Mononuclear cell (primary cell): Measurements from ENCODE around the gene CORIN. TPM values are rescaled to one million over a fixed set of nuclear protein-coding genes. Genes with fewer than 3 reads are reported as not detected.

Experiments used
- H3K27me3 ChIP-seq: 2 replicates; pipeline ENCODE4 v1.6.0; 2011; ENCODE audit warnings: low read length, control low read depth; ENCODE audit not compliant: insufficient read depth
- H3K4me1 ChIP-seq: 2 replicates; pipeline ENCODE4 v1.5.1; 2011; ENCODE audit warnings: mild to moderate bottlenecking, low read length, control low read depth; ENCODE audit not compliant: insufficient read depth
- H3K4me3 ChIP-seq: 2 replicates; pipeline ENCODE4 v1.5.1; 2011; ENCODE audit warnings: mild to moderate bottlenecking, low read length, moderate library complexity
- H3K9me3 ChIP-seq: 2 replicates; pipeline ENCODE4 v1.5.1; 2011; ENCODE audit warnings: low read depth, mild to moderate bottlenecking, control low read depth, low read length
- total RNA-seq: library from RNA; depleted of rRNA; stranded (reverse); fragments of >200 nt; gene quantifications from one replicate; pipeline ENCODE4 v1.2.3, GENCODE V29; 2012

CORIN gene
- total RNA-seq, 1 donor = 0.10 TPM

DNA sequence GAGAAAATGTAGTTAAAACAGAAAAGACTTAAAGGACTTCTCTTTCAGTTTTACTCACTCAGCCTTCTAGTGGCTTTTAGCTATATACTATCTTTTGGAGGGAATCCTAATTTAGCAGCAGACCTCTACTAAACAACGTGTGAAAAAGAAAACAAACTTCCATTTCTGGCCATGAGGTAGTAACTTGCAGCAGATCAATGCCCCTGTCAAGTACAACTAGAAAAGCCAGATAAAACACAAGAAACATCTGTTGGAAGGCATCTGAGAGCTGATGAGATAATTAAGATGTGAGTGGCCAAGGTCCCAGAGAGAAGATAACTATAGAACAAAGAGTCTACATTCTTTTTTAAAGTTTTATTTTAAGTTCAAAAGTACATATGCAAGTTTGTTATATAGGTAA lies 101.7 kb downstream of the CORIN start:
- H3K4me3 ChIP-seq = no peak overlapping the region
- H3K4me1 ChIP-seq = no peaks in the 10 kb centered on the region
- no peaks in the 10 kb centered on the region for H3K27me3 ChIP-seq
- peaks cover 7% of the 10 kb centered on the region for H3K9me3 ChIP-seq

GRCh38 chr4:47733302-47734175 lies 104.3 kb downstream of the CORIN start:
- H3K27me3 ChIP-seq = no peaks in the 10 kb centered on the region
- no peak overlapping the region for H3K4me3 ChIP-seq
- H3K9me3 ChIP-seq = no peaks in the 10 kb centered on the region
- H3K4me1 ChIP-seq = no peaks in the 10 kb centered on the region

GRCh38 chr4:47731182-47731581 lies 106.7 kb downstream of the CORIN start:
- Histone ChIP-seq H3K9me3 (no peaks in the 10 kb centered on the region), H3K27me3 (no peaks in the 10 kb centered on the region), H3K4me3 (no peak overlapping the region), H3K4me1 (no peaks in the 10 kb centered on the region)

DNA sequence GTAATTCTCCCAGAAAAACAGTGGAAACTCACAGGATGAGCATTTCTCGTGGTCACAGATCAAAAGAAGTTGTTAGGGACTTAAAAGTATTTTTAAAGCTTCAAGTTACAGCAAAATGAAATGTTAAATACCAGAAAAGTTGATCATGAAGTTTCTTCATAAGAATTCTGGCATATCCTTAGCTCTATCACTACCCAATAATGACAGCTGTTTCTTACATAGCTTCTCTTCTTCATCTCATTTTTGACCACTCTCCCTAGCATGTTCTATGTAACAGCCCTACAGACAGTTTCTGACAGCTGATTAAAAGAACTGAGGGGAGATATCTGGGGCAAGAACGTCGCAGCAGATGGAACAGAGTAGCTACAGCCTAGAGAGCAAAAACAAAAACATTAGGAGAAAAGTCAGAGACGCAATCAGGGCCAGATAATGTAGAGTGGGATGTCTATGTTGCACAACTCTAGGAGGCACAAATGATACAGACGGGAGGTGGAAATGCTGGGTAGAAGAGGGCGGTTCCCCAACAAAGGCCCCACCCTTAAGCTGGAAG lies 108.7 kb downstream of the CORIN start:
- H3K4me1 ChIP-seq = no peaks in the 10 kb centered on the region
- peaks cover 3% of the 10 kb centered on the region for H3K27me3 ChIP-seq
- H3K4me3 ChIP-seq = no peak overlapping the region
- no peaks in the 10 kb centered on the region for H3K9me3 ChIP-seq

DNA sequence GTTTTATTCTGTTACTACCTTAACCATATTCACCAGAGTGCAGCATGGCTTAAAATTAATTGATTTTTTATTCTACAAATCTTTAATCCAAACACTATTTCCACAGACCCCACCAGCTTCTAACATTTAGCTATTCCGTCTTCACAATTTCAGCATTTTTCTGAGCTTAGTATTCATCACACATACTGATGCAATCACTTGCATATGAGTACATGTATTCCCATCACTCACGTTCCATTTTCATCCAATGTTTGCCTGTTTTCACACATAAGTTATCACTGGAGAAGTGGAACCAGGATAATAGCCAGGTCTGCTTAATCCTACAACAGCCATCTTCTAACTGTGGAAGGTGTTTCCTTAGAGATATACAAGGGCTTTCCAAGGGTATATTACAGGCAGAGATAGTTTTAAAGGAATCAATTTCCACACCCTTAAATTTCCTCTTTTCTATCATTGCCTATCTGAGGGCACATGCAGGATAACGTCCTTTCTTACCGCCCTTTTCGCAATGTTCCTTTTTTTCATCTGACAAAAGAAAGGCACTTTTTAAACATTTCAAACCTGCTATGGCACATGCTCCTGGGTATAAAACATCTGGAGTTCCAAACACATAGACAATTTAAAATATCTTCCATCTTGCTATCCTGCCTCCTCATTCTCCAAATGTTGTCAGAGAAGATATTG lies 115.8 kb downstream of the CORIN start:
- H3K27me3 ChIP-seq = peaks cover 3% of the 10 kb centered on the region
- H3K4me1 ChIP-seq = no peaks in the 10 kb centered on the region
- H3K9me3 ChIP-seq = no peaks in the 10 kb centered on the region
- no peak overlapping the region for H3K4me3 ChIP-seq

DNA sequence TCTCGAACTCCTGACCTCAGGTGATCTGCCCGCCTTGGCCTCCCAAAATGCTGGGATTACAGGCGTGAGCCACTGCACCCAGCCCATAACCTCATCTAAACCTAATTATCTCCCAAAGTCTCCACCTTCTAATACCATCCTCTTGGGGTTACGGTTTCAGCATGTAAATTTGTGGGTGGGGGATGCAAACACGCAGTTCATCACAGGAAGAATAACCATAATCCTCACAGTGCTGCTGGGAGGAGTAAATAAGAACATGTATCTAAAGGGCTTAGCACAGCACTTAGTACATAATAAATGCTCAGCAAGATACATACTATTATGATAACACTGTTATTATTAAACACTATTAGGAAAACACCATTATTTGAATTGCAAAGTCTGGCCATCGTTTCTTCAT lies 116.4 kb downstream of the CORIN start:
- Histone ChIP-seq H3K9me3 (no peaks in the 10 kb centered on the region), H3K27me3 (peaks cover 3% of the 10 kb centered on the region), H3K4me3 (no peak overlapping the region), H3K4me1 (no peaks in the 10 kb centered on the region)

GRCh38 chr4:47720787-47721186 lies 117.1 kb downstream of the CORIN start:
- Histone ChIP-seq H3K4me1 (no peaks in the 10 kb centered on the region), H3K27me3 (peaks cover 2% of the 10 kb centered on the region), H3K9me3 (no peaks in the 10 kb centered on the region), H3K4me3 (no peak overlapping the region)

DNA sequence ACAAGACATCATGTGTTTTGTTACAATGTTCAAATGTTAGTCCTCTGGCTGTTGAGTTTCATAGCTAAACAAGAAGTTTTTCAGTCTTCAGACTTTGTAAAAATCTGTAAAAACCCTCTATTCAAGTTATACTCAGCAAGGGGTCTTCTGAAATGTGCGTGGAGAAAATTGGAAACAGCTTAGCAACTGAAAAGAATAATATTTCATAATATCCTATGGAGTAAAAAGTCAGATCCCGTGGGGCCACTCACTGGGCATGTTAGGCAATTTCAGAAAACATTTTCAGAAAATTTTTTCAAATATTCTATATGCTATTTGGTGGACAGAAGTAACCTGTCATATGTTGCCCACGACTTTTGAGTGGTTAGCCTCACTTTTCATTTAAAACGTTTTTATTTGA lies 118.3 kb downstream of the CORIN start:
- H3K27me3 ChIP-seq = no peaks in the 10 kb centered on the region
- no peak overlapping the region for H3K4me3 ChIP-seq
- H3K4me1 ChIP-seq = no peaks in the 10 kb centered on the region
- no peaks in the 10 kb centered on the region for H3K9me3 ChIP-seq

DNA sequence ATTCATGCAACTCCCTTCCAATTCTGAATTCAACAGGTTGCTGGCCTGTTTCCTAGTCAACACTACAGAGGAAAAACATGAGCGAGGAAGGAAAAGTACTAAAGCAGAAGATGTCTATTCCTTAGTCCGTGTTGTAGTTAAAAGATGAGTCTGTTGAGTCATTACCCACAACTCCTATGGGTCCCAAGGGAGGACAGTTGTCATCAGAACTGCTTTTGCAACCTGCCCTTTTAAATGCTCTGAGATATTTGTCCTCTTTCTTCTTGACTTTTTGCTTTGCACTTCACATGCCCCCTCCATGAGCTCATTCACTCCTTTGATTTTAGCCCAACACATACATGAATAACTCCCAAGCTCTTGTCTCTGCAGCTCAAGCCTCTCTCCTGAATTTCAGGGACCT lies 119.2 kb downstream of the CORIN start:
- Histone ChIP-seq H3K4me3 (no peak overlapping the region), H3K4me1 (no peaks in the 10 kb centered on the region), H3K27me3 (peaks cover 4% of the 10 kb centered on the region), H3K9me3 (no peaks in the 10 kb centered on the region)

- Histone ChIP-seq H3K9me3 (no peaks in the 10 kb centered on the region), H3K4me1 (no peaks in the 10 kb centered on the region), H3K4me3 (no peak overlapping the region), H3K27me3 (peaks cover 6% of the 10 kb centered on the region)
Measured at GRCh38 chr4:47717188-47717587, 120.7 kb downstream of the CORIN start.

DNA sequence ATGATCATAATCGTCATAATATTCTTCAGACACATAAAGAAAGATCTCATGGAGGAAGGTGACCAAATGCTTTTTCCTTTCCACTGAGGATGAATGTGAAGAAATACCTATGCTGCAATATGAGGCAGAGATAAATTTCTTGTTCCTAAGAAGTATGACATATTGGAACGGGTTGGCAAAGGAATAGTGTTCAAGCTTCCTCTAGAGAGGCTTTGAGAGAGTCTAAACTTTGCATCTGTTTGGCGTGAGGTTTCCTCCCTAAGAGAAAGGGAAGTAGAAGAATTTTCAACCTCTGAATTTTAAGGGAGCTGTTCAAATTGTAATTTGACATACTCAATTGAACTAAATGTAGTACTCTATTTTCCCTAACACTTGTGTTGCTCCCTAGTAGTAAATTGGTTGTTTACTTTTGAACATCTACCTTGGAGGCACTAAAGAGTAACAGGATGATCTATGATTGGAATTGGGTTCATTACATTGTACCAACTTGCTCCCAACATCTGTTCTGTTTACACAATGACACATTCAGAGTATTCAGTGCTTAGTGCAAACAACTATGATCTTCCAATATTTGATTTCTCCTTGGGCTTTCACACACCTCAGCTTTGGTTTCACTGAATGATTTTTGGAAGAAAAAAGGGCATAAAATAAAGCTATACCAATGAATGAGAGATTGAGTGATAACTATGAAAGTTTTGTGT lies 122.0 kb downstream of the CORIN start:
- H3K4me1 ChIP-seq = no peaks in the 10 kb centered on the region
- H3K9me3 ChIP-seq = no peaks in the 10 kb centered on the region
- no peak overlapping the region for H3K4me3 ChIP-seq
- H3K27me3 ChIP-seq = peaks cover 7% of the 10 kb centered on the region

DNA sequence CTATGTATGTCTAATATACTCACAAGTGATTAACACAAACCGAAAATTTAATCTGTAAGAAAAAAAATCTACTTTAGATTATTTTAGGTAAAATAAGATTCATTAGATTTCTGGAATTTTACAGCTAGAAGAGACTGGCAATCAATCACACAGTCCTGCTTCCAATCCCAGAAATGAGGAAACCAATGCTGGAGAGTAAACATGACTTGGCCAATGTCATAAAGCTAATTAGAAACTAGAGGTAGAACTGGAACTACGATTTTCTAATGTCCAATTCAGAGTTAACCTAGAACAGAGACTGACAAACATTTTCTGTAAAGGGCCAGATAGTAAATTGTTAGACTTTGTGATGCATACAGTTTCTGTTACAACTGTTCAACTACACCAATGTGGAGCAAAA lies 123.6 kb downstream of the CORIN start:
- Histone ChIP-seq H3K4me3 (no peak overlapping the region), H3K9me3 (no peaks in the 10 kb centered on the region), H3K27me3 (peaks cover 7% of the 10 kb centered on the region), H3K4me1 (no peaks in the 10 kb centered on the region)

DNA sequence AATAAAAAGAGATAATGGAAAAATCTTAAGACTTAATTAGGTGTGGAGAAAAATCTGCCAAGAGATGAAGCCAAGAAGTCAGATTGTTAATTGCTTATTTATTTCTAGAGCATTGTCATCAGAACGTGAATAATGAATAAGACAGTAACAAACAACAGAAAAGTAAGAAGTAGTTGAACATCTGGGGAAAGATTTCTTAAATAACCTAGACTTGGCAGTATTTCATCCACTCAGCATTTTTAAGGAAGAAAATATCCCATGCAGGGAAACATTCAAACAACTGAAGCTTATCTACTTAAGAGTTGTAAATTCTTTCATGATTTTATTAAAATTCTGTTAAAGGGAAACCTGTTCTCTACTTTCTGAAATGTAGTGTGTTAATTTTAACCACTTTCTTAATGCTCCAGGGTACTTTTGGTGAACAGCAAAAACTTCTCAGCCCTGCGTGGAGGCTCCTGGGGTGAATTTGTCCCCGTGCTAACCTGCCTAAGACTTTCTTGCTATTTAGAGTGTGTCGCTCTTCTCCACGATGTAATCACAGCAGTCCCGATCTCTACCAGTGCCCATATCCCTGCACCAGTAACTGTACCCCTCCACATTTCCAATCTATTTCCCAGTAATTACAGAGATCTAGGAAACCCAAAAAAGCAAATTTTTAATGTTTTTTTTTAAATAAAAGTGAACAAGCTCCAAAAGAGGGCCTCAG lies 124.6 kb downstream of the CORIN start:
- Histone ChIP-seq H3K27me3 (peaks cover 7% of the 10 kb centered on the region), H3K9me3 (no peaks in the 10 kb centered on the region), H3K4me1 (no peaks in the 10 kb centered on the region), H3K4me3 (no peak overlapping the region)

- peaks cover 7% of the 10 kb centered on the region for H3K27me3 ChIP-seq
- no peaks in the 10 kb centered on the region for H3K4me1 ChIP-seq
- no peak overlapping the region for H3K4me3 ChIP-seq
- no peaks in the 10 kb centered on the region for H3K9me3 ChIP-seq
Measured at GRCh38 chr4:47711646-47712045, 126.2 kb downstream of the CORIN start.
